K562 (cell line): Measurements from ENCODE around the gene CFAP97D1. TPM values are rescaled to one million over a fixed set of nuclear protein-coding genes. Genes with fewer than 3 reads are reported as not detected.

Source experiments
- MGA ChIP-seq: fragments of 450-650 bp; IDR thresholded peaks from 2 replicates; pipeline ENCODE4 v1.6.1; 2016; ENCODE audit warnings: mild to moderate bottlenecking, moderate library complexity
- polyA plus RNA-seq, 8 experiments: library from polyadenylated mRNA; depleted of rRNA in 4 of 8; stranded (reverse) in 5 of 8; unstranded in 3 of 8; fragments of >200 nt; fragmentation: Nextera tagmentation in 2 of 8; fragmentation: Illumina TruSeq in 1 of 8; extraction: Ambion mirVana in 2 of 8; extraction: Trizol in 1 of 8; gene quantifications; 2 replicates each; pipeline versions ENCODE4 v1.2.1 to v1.2.3, GENCODE V29; 2011 to 2014; ENCODE audit warnings: inconsistent platforms in 1 of 8, missing spikeins in 1 of 8
- total RNA-seq, 7 experiments: library from RNA; depleted of rRNA in 6 of 7; stranded (reverse); fragments of >200 nt in 6 of 7; fragmentation: Illumina TruSeq in 2 of 7; extraction: Trizol in 2 of 7; gene quantifications; 2 replicates each; pipeline versions ENCODE4 v1.2.1 to v1.2.3, GENCODE V29; 2011 to 2021; ENCODE audit warnings: low replicate concordance in 1 of 7

CFAP97D1 gene
- total and polyA plus RNA-seq, 9 of the 15 experiments (the other 6 are each of a cell fraction or from before 2014, with no cell fraction given) = not detected

- TF ChIP-seq MGA = peak; percentile 48; the same call in 1 of the 2 replicates
Observed at GRCh38 chr17:43832168-43832975, 52.1 kb downstream of the CFAP97D1 start (continued).
